ENCODE results near the gene KIRREL2.
"Not testable (repeated sequence)": the region's sequence is repeated elsewhere in the genome, so short reads cannot be mapped to it uniquely, and the experiment has no call there.

KIRREL2 gene

DNA sequence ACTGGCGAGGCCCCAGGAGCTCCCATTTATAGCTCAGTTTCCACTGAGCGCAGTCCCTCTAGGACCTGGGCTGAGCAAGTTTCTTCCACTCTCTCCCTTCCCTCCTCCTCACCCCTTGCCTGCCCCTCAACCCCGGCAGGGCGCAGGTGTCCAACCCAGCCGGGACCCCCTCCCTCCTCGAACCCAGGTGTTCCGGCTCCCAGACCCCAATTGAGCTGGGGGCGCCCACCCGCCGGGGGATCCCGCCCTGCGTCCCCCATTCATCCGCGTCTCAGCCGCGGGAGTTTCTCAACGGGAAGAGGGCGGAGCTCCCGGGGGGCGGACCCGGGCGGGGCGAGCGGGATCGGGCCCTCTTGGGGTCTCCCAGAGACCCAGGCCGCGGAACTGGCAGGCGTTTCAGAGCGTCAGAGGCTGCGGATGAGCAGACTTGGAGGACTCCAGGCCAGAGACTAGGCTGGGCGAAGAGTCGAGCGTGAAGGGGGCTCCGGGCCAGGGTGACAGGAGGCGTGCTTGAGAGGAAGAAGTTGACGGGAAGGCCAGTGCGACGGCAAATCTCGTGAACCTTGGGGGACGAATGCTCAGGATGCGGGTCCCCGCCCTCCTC lies at the start of gene KIRREL2:
Gene KIRREL2 (plus strand): TSS at position 366 of the 604 bp plus-strand sequence. CDS start 209 bp downstream, at position 575.
- DNase-seq, result no peak

GRCh38 chr19:35807633-35808032 lies 49.1 kb upstream of the KIRREL2 start:
- no peak for DNase-seq

DNA sequence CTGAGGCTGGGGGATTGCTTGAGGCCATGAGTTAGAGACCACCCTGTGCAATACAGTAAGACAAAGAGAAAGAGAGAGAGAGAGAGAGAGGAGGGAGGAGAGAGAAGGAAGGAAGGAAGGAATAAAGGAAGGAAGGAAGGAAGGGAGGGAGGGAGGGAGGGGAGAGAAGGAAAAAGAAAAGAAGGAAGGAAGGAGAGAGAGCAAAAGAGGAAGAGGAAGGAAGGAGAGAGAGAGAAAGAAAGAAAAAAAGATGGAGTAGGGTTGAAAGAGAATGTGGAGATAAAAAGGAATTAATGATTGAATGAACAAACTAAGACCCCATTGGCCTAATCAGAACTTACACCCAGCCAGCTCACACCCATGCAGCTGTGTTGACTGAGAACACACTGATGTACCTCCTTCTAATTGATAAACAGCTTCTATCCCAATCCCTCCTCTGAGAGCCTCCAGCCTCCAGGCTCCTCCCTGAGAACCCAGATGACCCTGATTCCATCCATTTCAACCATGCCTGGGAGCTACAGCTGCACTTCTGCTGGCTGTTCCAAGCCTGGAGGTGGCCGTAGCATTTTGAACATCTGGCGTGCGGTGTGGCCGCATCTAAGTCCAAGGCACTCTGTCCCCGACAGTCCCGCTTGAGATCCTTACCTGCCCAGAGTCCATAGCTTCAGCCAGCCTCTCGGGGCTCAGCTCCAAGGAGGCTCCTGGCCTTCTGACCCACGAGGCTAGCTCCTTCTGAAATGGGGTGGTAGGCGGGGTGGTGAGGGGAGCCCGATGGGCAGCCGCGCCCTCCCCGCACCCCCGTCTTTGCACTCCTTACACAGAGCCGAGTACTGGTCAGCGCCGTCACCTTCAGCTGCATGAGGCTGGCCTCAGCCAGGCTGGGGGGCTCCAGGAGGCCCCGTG lies 45.1 kb upstream of the KIRREL2 start:
- DNase-seq, result no peak

GRCh38 chr19:35812220-35813042 lies 44.3 kb upstream of the KIRREL2 start, which contains the start of gene PRODH2:
Gene PRODH2 (minus strand): TSS chr19:35812845. CDS start chr19:35812805, 40 bp downstream.
- no peak for DNase-seq

- no peak for DNase-seq
Observed at GRCh38 chr19:35813043-35813890, 43.4 kb upstream of the KIRREL2 start.

DNA sequence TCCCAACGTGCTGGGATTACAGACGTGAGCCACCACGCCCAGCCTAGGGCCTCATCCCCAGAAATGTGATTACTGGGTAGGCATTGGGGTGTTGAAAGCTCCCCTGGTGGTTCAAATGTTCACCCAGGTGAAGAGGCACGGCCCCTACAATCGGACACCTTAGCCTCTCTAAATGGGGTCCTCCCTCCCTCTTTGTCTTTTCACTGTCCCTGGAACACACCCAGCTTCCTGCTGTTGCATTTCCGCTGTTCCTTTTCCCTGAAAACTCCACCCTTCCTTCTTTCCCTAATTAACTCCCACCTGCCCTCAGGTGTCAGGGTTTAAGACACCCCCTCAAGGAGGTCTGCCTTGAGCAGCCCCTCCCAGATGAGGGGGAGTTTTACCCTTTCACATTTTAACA lies 40.4 kb upstream of the KIRREL2 start:
- DNase-seq, result no peak

DNA sequence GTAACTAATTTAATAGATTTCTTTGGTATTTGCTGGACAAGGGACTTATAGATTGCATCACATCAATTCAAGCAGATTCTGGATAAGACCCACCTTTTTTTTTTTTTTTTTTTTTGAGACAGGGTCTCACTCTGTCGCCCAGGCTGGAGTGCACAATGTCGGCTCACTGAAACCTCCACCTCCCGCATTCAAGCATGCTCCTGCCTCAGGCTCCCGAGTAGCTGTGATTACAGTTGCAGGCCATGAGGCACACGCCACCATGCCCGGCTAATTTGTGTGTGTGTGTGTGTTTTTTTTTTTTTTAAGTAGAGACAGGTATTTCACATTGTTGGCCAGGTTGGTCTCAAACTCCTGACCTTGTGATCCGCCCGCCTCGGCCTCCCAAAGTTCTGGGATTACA lies 39.9 kb upstream of the KIRREL2 start:
- DNase-seq, result no peak

DNA sequence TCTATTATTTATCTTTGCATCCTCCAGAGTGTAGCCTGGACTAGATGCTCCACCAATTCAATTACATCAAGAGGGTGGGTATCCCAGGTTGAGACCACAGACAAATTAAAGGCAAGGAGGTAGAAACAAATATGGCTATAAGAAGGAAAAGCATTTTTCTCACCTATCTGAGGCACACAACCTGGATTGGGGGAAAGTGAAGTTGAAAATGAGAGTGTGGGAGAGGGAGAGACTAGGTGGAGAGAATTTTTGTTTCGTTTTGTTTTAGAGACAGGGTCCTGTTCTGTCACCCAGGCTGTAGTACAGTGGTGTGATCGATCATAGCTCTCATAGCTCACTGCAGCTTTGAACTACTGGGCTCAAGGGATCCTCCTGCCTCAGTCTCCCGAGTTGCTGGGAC lies 38.3 kb upstream of the KIRREL2 start:
- DNase-seq, result no peak

DNA sequence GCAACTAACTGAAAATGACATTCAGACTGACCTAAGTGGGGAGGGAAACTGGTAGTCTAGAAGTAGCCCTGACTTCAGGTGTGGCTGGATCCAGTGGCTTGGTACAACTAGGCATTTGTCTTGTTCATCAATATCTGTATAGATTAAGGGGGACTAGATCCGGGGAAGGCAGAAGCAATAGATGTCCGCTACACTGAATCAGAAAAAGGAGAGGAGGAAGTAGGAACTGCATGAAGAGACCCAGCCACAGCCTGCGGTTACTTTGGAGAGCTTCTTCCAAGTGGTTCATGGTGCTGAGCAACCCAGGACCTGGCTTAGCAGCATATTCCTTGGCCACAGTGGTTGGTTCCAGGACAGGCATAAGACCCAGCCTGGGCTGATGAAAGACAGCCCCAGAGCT lies 34.1 kb upstream of the KIRREL2 start:
- no peak for DNase-seq

GRCh38 chr19:35824150-35824549 lies 32.6 kb upstream of the KIRREL2 start:
- DNase-seq, result no peak

GRCh38 chr19:35828692-35829301 lies 27.9 kb upstream of the KIRREL2 start:
- DNase-seq, result no peak

- DNase-seq, result no peak
Observed at GRCh38 chr19:35830986-35831385, 25.7 kb upstream of the KIRREL2 start.

- DNase-seq, result no peak
Observed at GRCh38 chr19:35832054-35832453, 24.7 kb upstream of the KIRREL2 start.

DNA sequence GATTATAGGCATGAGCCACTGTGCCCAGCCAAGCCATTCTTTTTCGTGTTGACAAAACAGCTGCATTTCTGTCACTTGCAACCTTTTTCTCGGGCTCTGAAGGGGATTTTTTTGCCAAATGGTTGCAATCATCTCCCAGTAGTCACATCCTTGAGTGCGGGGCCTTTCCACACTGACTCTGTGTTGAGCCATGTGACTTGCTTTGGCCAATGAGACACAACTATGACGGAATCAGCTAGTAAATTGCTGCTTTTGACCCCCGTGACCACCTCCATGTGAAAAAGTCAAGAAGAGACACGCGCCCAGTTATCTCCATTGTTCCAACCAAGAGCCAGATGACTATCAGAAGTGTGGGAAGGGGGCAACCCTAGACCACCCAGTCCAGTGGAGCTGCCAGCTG lies 22.7 kb upstream of the KIRREL2 start:
- DNase-seq, result no peak

- not testable (repeated sequence) for DNase-seq
Observed at GRCh38 chr19:35836096-35836495, 20.6 kb upstream of the KIRREL2 start.

DNA sequence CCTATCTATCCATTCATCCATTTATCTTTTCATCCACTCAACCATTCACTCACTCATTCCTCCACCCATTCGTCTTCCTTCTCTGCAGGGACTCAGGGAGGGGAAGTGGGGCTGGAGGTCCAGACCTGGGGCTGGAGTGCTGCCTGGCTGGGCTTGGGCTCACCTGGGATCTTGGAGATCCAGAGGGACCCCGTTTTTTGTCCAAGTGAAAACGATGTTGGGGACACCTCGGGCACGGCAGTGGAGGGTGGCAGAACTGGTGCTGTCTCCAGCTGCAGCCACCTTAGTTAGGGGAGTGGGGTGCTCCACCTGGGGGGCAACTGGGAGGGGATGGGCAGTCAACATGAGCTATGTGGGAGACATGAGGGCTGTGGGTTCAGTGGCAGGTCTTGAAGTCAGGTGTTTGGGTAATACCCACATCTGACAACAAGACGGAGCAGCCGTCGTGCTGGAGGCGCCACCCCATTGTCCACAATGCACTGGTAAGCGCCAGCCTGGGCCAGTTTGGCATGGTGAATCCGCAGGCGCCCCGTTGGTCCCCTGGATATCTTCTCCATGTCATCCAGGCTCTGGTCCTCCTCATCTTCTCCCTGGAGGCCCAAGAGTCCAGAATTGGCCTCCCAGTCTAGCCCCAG lies 14.6 kb upstream of the KIRREL2 start:
- no peak for DNase-seq

DNA sequence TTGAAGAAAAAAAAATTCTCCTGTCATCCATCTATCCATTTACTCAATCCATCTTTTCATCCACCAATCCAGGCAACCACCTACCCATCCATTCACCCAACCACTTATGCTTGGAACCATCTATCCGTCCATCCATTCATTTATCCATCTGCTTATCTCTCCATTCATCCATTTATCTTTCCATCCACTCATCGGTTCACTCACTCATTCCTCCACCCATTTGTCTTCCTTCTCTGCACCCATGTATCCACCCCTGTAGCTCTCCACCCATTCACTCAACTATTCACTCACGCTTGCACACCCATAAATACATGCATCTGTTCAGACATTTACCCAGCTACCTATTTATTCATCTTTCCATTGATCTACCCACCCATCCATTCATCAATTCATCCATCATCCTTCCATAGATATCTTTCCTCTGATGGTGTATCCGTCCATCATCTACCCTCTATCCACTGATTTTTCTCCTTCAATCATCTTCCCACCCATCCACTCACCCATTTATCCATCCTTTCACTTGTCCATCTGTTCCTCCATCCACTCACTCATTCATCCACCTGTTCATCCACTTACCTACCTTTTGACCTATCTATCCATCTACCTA lies 13.9 kb upstream of the KIRREL2 start:
- DNase-seq, result no peak

DNA sequence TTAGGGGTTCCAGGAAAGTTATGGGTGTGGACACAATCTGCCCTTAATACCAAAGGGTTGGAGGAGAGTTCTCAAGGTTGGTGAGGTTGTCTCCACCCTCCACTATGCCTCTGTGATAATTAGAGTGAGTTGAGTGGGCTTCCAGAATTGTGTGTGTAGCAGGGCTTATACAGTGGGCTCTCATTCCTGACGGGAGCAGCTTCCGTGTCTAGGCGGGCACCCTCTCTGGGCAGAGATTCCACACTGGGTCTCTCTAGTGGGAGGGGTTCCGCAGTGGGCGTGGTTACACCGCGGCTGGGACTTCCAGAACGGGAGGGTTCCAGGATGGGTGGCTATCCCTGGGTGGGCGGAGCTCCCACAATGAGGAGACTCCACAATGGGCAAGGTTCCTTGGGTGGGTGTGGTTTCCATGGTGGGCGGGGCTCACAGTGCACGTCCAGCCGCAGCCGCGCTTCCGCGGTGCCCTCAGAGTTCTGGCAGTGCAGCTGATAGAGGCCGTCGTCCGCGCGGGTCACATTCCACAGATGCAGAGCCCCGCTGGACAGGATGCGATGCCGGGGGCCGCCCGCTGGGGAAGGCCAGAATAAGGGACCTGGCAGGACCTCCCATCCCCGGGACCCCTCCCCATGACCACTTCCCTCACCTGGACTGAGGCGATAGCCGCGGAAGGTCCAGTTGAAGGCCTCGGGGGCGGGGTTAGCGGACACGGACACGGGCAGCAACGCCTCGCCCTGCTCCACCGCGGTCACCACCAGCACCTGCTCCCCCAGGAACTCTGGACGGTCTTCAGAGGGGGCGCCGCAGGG lies 12.8 kb upstream of the KIRREL2 start:
- no peak for DNase-seq

- DNase-seq, result no peak
Observed at GRCh38 chr19:35844482-35845214, 12.1 kb upstream of the KIRREL2 start.

Data from NCI-H524 treated with DMSO at 0.1 percent for 48 hours (cell line).